Ishikawa (cell line): ENCODE results near the gene IGFN1.

Experiments used
- CEBPB ChIP-seq: IDR thresholded peaks from 2 replicates; pipeline ENCODE4 v1.6.1; 2012
- CREB1 ChIP-seq: IDR thresholded peaks from 2 replicates; pipeline ENCODE4 v1.6.1; 2012; ENCODE audit warnings: low read depth
- EGR1 ChIP-seq: IDR thresholded peaks from 2 replicates; pipeline ENCODE4 v1.6.1; 2012
- EP300 ChIP-seq: IDR thresholded peaks from 2 replicates; pipeline ENCODE4 v1.6.1; 2012; ENCODE audit warnings: borderline replicate concordance
- FOXM1 ChIP-seq: IDR thresholded peaks from 2 replicates; pipeline ENCODE4 v1.6.1; 2012; ENCODE audit warnings: low read depth, borderline replicate concordance
- NFIC ChIP-seq: IDR thresholded peaks from 2 replicates; pipeline ENCODE4 v1.6.1; 2012
- RAD21 ChIP-seq: IDR thresholded peaks from 2 replicates; pipeline ENCODE4 v1.6.1; 2012; ENCODE audit warnings: low read depth
- TAF1 ChIP-seq: IDR thresholded peaks from 2 replicates; pipeline ENCODE4 v1.6.1; 2012; ENCODE audit warnings: low read depth, mild to moderate bottlenecking
- TCF12 ChIP-seq: IDR thresholded peaks from 2 replicates; pipeline ENCODE4 v1.6.1; 2012; ENCODE audit warnings: low read depth
- TEAD4 ChIP-seq: IDR thresholded peaks from 2 replicates; pipeline ENCODE4 v1.6.1; 2012
- YY1 ChIP-seq: IDR thresholded peaks from 2 replicates; pipeline ENCODE4 v1.6.1; 2012; ENCODE audit warnings: low read depth
- ZBTB7A ChIP-seq: IDR thresholded peaks from 2 replicates; pipeline ENCODE4 v1.6.1; 2012; ENCODE audit warnings: low read depth
- TF ChIP-seq, protein P1 (sequence below): IDR thresholded peaks from 2 replicates; pipeline ENCODE4 v1.6.1; 2012; ENCODE audit warnings: low read depth, mild to moderate bottlenecking
- TF ChIP-seq, protein P2 (sequence below): IDR thresholded peaks from 2 replicates; pipeline ENCODE4 v1.6.1; 2012
- TF ChIP-seq, protein P3 (sequence below): IDR thresholded peaks from 2 replicates; pipeline ENCODE4 v1.6.1; 2012

IGFN1 gene

DNA sequence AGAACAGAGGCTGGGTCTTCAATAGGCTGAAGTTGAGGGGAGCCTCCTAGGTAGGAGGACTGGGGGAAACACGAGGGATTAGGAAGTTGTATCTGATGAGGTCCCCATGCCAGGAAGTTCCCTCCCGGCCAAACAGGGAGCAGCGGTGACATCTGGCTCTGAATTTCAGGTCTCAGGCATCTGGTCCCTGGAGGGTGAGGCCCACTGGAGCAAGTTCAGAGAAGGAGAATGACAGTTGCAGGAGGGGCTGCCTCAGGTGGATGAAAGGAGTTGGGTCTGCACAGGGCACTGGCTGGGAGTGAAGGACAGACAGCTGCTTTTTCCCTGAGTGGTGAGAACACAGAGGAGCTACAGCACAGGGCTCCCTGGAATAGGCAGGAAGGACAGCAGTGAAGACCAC is 45.5 kb upstream of the IGFN1 start:
- TF ChIP-seq TEAD4 (no peak), TCF12 (no peak), ZBTB7A (no peak), EP300 (no peak), NFIC (no peak), CREB1 (no peak), YY1 (no peak), TAF1 (no peak), FOXM1 (no peak)
- TF ChIP-seq, protein P1, sequence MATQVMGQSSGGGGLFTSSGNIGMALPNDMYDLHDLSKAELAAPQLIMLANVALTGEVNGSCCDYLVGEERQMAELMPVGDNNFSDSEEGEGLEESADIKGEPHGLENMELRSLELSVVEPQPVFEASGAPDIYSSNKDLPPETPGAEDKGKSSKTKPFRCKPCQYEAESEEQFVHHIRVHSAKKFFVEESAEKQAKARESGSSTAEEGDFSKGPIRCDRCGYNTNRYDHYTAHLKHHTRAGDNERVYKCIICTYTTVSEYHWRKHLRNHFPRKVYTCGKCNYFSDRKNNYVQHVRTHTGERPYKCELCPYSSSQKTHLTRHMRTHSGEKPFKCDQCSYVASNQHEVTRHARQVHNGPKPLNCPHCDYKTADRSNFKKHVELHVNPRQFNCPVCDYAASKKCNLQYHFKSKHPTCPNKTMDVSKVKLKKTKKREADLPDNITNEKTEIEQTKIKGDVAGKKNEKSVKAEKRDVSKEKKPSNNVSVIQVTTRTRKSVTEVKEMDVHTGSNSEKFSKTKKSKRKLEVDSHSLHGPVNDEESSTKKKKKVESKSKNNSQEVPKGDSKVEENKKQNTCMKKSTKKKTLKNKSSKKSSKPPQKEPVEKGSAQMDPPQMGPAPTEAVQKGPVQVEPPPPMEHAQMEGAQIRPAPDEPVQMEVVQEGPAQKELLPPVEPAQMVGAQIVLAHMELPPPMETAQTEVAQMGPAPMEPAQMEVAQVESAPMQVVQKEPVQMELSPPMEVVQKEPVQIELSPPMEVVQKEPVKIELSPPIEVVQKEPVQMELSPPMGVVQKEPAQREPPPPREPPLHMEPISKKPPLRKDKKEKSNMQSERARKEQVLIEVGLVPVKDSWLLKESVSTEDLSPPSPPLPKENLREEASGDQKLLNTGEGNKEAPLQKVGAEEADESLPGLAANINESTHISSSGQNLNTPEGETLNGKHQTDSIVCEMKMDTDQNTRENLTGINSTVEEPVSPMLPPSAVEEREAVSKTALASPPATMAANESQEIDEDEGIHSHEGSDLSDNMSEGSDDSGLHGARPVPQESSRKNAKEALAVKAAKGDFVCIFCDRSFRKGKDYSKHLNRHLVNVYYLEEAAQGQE: no peak
- TF ChIP-seq, protein P2, sequence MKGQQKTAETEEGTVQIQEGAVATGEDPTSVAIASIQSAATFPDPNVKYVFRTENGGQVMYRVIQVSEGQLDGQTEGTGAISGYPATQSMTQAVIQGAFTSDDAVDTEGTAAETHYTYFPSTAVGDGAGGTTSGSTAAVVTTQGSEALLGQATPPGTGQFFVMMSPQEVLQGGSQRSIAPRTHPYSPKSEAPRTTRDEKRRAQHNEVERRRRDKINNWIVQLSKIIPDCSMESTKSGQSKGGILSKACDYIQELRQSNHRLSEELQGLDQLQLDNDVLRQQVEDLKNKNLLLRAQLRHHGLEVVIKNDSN: no peak
- TF ChIP-seq, protein P3, sequence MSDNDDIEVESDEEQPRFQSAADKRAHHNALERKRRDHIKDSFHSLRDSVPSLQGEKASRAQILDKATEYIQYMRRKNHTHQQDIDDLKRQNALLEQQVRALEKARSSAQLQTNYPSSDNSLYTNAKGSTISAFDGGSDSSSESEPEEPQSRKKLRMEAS: no peak

DNA sequence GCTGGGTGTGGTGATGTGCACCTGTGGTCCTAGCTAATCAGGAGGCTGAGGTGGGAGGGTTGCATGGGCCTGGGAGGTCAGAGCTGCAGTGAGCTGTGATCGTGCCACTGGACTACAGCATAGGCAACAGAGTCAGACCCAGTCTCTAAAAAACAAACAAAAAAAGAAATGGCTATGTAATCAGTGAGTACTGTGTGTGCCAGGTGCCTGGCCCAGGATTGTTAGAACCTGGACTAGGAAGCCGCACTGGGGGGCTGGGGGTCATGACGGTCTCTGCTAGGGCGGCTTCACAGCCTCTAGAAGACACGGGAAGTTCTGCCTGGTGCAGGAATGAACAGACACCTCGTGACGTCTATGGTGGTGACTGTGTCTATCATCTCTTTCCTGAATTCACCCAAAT is 44.8 kb upstream of the IGFN1 start:
- TF ChIP-seq RAD21: no peak
- TF ChIP-seq, protein P1: no peak
- TF ChIP-seq TEAD4: no peak
- no peak for TF ChIP-seq EGR1
- TF ChIP-seq CEBPB: no peak
- TF ChIP-seq TCF12: no peak
- TF ChIP-seq ZBTB7A: no peak
- no peak for TF ChIP-seq TAF1
- TF ChIP-seq FOXM1: no peak

DNA sequence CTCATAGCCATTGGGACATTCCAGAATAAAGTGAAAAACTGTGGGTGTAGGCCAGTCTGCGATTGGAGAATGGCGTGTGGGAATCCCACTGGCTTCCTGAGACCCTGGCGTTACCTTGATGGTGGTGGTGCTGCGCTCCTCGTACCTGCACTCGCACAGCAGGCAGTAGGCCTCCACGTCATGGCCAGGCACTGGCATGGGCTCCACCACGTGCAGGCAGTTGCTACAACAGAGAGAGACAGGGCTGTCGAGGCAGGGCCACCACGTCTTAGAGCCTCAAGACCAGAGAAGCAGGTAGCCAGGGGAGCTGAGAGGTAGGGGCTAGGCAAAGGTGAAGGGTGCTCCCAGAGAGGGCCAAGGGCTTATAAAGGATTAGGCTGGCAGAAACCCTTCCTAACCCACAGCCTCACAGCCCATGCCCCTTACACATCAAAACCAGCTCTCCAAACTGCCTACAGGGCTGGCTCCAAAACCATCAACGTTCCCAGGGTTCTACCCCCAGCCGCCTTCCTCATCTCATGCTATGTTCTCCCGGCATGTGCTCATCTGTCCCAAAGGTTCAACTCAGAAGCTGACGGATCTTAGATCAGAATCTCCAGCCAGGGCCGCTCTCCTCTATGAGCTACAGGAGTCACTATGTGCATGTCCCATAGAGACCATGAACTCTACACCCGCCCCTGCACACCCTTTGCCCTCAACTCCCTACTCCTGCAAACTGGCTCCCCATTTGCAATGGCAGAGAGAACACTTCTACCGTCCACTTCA is 43.8 kb upstream of the IGFN1 start:
- no peak for TF ChIP-seq RAD21
- TF ChIP-seq, protein P3: no peak
- no peak for TF ChIP-seq FOXM1
- no peak for TF ChIP-seq EP300
- TF ChIP-seq TAF1: no peak
- TF ChIP-seq TEAD4: no peak
- no peak for TF ChIP-seq TCF12
- TF ChIP-seq, protein P2: no peak
- TF ChIP-seq, protein P1: no peak
- TF ChIP-seq ZBTB7A: no peak
- no peak for TF ChIP-seq NFIC
- no peak for TF ChIP-seq CREB1
- TF ChIP-seq YY1: no peak
- TF ChIP-seq EGR1: no peak
- TF ChIP-seq CEBPB: no peak

DNA sequence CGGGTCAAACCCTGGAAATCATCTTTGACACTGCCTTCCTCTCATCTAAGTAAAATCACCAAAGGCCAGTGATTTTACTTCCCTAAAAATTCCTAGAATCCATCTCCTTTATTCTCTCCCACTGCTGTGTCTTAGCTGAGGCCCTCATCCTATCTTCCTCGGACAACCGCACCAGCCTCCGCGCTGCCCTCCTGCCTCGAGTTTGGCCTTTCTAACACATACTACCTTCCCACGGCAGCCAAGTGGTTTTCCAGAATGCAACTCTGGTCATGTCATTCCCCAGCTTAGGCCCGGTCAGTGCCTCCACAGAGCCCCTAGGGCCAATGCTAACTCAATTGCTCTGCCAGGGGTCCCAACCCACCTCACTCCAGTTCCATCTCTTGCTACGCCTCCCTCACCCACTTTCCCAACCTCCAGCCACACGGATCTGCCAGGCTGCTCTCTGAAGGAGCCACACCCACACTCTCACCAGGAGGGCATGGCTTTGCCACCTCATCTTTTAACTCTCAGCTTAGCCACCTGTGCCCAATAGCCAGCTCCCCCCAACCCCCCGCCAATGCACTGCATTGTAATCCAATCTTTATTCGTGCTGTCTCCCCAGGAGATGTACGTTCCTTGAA is 43.1 kb upstream of the IGFN1 start:
- no peak for TF ChIP-seq EP300
- no peak for TF ChIP-seq ZBTB7A
- TF ChIP-seq, protein P2: no peak
- no peak for TF ChIP-seq TEAD4
- no peak for TF ChIP-seq TAF1
- no peak for TF ChIP-seq NFIC
- TF ChIP-seq, protein P3: no peak
- TF ChIP-seq CREB1: no peak
- no peak for TF ChIP-seq TCF12
- TF ChIP-seq EGR1: no peak
- TF ChIP-seq, protein P1: no peak
- TF ChIP-seq CEBPB: no peak
- TF ChIP-seq RAD21: no peak
- TF ChIP-seq FOXM1: no peak
- TF ChIP-seq YY1: no peak
